Fibroblast of mammary gland (primary cell): ENCODE data around the gene LIN28B.

ENCODE experiments used
- DNase-seq: peaks from one replicate; pipeline ENCODE4 v3.0.0-alpha.2; 2010; ENCODE audit warnings: low read depth
- H3K4me3 ChIP-seq: 2 replicates; pipeline ENCODE4 v1.5.1; 2011; ENCODE audit warnings: low read depth, mild to moderate bottlenecking, low read length, moderate library complexity; ENCODE audit not compliant: control insufficient read depth
- CTCF ChIP-seq: conservative IDR thresholded peaks from 2 replicates; pipeline ENCODE4 v1.5.1; 2011; ENCODE audit warnings: low read depth, low read length, inconsistent platforms; ENCODE audit not compliant: control insufficient read depth, insufficient read depth

LIN28B gene

DNA sequence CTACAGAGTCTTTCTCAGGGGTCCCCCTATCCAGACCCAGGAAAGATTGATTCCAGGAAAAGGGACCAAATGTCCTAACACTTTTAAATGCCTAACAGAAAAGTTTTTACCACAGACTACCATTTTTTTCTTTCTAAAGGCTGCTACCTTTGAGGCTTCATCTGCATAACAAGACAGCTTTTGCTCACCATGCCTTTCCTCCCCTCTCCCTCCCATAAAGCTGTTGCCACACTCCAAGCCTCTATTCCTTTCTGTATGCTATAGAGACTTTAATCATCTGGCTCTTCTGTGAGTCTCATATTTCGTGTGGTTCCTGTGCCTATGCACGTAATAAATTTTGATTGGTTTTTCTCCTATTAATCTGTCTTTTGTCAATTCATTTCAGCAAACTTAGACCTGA lies 26.0 kb upstream of the LIN28B start:
- DNase-seq, result no peak
- H3K4me3 ChIP-seq, result no peak overlapping the region
- no peak for TF ChIP-seq CTCF

- no peak for TF ChIP-seq CTCF
- H3K4me3 ChIP-seq, result no peak overlapping the region
- no peak for DNase-seq
Observed at GRCh38 chr6:104936766-104937535, 20.0 kb upstream of the LIN28B start.

DNA sequence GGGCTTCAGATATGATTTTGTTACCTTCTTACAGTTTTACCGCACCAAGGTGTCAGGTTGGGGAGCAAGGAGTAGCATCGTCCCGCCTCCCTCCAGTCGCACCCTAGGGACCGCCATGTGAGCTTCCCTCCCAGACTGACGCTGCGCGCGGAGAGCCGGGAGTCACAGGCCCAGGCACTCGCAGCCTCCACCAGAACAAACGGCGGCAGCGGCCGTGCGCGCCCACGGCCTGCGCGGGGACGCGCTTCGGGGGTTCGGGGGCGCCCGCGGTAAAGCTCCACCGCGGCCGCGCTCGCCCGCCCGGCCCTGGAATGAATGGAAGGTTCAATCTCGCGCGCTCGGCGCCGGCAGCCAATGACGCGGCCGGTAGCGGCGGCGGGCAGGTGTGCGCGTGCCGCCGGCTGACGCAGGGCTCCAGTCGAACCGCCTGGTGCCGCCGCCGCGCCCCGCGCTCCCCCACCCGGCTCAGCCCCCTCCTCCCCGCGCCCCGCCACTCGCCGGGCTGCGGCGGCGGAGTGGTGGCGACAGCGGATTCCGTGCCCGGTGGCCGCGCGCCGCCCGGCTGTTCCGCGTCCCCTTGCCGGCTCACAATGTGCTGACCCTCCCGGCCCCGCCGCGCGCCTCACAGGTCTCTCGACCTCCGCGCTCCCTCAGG lies 16.5 kb upstream of the LIN28B start:
- no peak for TF ChIP-seq CTCF
- DNase-seq, result no peak
- no peak overlapping the region for H3K4me3 ChIP-seq

DNA sequence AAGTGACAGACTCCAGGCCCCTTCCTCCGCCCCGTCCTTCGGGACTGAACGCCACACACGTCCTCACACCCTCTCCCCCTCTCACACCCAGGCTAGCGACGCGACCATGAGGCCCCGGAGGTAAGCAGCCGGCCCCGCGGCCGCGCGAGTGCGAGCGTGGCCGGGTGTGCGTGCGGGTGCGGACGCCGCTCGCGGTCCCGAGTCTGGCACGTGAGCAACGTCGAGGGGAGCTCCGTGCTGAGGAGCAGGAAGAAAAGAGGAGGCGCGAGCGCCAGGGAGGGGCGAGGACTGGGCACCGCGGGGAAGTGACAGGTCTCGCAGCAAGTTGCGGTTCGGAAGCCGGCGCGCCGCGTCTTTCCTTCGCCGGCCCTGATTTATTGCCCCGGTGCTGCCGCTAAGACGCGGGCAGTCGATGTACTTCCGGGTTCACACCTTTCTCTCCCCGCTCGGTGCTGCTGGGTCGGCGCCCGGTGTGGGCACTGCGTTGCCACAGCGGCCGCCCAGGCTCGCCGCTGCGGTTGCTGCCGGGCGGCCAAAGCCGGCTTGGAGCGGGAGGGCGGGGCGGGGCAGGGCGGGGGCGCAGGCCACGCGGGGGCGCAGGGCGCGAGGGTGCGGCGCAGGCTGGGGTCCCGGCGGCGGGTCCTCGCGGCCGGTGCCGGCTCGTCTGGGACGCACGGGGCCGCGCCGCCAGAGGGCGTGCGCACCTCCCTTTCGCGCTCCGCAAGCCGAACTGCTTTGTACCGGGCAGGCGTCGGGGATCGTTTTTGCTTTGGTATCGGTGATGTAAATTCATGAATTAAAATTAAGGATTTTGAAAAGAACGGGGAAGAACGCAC lies 15.8 kb upstream of the LIN28B start:
- peak overlapping the region; percentile 22 for H3K4me3 ChIP-seq
- peak; percentile 26 for DNase-seq
- peak; percentile 35 for TF ChIP-seq CTCF

DNA sequence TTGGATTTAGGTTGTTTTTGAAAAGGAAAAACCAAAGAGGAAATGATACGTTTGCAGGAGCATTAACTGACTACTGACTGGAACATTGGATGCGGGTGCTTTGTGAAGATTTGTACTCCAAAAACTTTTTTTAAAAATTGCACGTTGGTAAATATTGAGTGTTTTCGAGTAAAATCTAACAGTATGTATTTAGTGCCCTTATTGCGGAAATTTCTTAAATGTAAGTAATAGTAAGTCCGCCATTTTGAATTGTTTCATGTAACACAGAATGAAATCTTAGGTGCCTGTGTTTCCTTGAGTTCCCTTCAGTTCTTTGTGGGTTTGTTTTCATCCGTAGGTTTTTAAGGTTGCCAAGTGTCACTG lies 15.2 kb upstream of the LIN28B start:
- no peak for TF ChIP-seq CTCF
- H3K4me3 ChIP-seq, result no peak overlapping the region

GRCh38 chr6:104943781-104944180 lies 13.1 kb upstream of the LIN28B start:
- DNase-seq, result peak; percentile 18
- no peak for TF ChIP-seq CTCF
- no peak overlapping the region for H3K4me3 ChIP-seq

More for the DNA sequence above, 15.2 kb upstream of the LIN28B start:
- no peak for DNase-seq
